ENCODE measurements around the gene PEX7. TPM values are rescaled to one million over a fixed set of nuclear protein-coding genes. Genes with fewer than 3 reads are reported as not detected.
A peak's percentile ranks its signal among the peaks of the same experiment; 100 is the strongest.

Gene PEX7
- total and polyA plus RNA-seq, 2 of the 8 experiments (the other 6 are each of a cell fraction or from before 2014, with no cell fraction given) = 6.4 to 11.0 TPM

DNA sequence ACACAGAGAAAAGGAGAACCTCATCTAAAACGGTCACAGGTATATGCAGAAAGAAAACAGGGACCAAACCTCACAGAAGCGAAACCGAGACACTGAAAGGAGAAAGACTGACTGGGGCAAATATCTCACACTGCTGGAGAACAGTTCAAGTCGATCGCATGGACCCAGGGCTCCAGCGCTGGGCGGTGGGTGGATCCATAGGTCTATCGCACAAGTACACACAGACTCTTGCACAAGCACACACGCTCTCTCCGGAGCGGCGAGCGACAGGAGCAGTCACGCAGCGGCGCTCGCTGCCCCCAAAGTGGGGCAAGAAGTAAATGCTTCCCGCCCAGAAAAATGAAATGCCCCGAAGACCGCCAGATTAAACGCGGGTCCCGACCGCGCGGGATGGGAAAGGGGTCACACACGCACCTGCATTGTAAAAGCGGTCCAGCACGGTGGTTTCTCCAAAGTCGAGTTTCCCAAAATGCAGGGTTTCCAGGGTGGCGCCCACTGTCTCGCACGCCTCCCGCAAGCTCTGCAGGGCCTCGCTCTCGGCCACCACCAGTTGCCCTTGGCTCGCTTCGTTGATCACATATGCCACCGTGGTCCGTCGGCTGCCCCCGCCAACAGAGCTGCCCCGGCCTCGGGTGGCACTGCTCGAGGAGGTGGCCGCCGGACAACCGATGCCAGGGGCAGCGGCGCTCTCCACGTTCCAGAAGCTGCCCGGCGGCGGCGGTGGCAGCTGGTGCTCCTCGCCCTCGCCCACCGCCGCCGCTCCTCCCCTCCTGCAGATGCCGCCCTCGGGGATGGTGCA, 30.9 kb upstream of the PEX7 start (continued):
- TF ChIP-seq CHD7 (IDR thresholded peaks at IDR 0.05; ENCODE audit: insufficient replicate concordance, low read length) = no peak
- peak; percentile 65 for TF ChIP-seq RNF2 (IDR thresholded peaks at IDR 0.05; ENCODE audit: borderline replicate concordance, low read depth, low read length, missing control alignments, poor library complexity, severe bottlenecking)
- TF ChIP-seq ATF3 (IDR thresholded peaks at IDR 0.05; ENCODE audit: insufficient read depth, low read depth, low read length) = no peak
- TF ChIP-seq SAP30 (IDR thresholded peaks at IDR 0.05; ENCODE audit: insufficient read depth, insufficient replicate concordance, low read length) = no peak
- TF ChIP-seq YY1 (IDR thresholded peaks at IDR 0.05; ENCODE audit: low read depth, low read length) = no peak

Data from H1 (cell line).